Natural killer cell (primary cell): ENCODE data around the gene CAPN15. TPM values are rescaled to one million over a fixed set of nuclear protein-coding genes. Genes with fewer than 3 reads are reported as not detected.

Experiments used
- ATAC-seq, 3 donors: fragments of 150-1000 bp in 2 of 3; fragments of 200-7000 bp in 1 of 3; cut with Tn5 transposase; 1 replicate in 1 of 3; 2 replicates in 2 of 3; pipeline ENCODE4 v1.10.0; 2021; ENCODE audit warnings: mild to moderate bottlenecking in 2 of 3, moderate library complexity in 2 of 3
- DNase-seq, 2 donors: peaks; one replicate each; pipeline versions ENCODE4 v3.0.0 to v3.0.0-alpha.2; 2013 to 2021; ENCODE audit warnings: mixed read lengths in 1 of 2
- H3K27ac ChIP-seq: one replicate; pipeline ENCODE4 v1.5.1; 2013; ENCODE audit warnings: mild to moderate bottlenecking, low read length
- H3K27me3 ChIP-seq: one replicate; pipeline ENCODE4 v1.6.1; 2013; ENCODE audit warnings: low read length; ENCODE audit not compliant: control insufficient read depth, insufficient read depth
- H3K36me3 ChIP-seq: one replicate; pipeline ENCODE4 v1.6.1; 2013; ENCODE audit warnings: low read length; ENCODE audit not compliant: control insufficient read depth, insufficient read depth
- H3K4me1 ChIP-seq: one replicate; pipeline ENCODE4 v1.6.1; 2013; ENCODE audit warnings: low read length; ENCODE audit not compliant: control insufficient read depth, insufficient read depth
- H3K4me3 ChIP-seq: one replicate; pipeline ENCODE4 v1.5.1; 2013; ENCODE audit warnings: low read length
- H3K9me3 ChIP-seq: one replicate; pipeline ENCODE4 v1.6.1; 2013; ENCODE audit warnings: low read length; ENCODE audit not compliant: control insufficient read depth, insufficient read depth
- H3K27ac Mint-ChIP-seq, 2 donors: one replicate each; pipeline ENCODE4 v1.8.0; 2022; ENCODE audit warnings: mild to moderate bottlenecking in 2 of 2, mixed read lengths in 2 of 2, moderate library complexity in 1 of 2
- H3K27me3 Mint-ChIP-seq, 2 donors: one replicate each; pipeline ENCODE4 v1.8.0; 2022; ENCODE audit warnings: low read depth in 2 of 2, mixed read lengths in 2 of 2
- H3K36me3 Mint-ChIP-seq: one replicate; pipeline ENCODE4 v1.8.0; 2022; ENCODE audit warnings: mixed read lengths
- H3K4me1 Mint-ChIP-seq, 2 donors: one replicate each; pipeline ENCODE4 v1.8.0; 2022; ENCODE audit warnings: mixed read lengths in 2 of 2
- H3K4me3 Mint-ChIP-seq: one replicate; pipeline ENCODE4 v1.8.0; 2022; ENCODE audit warnings: mild to moderate bottlenecking, moderate library complexity, mixed read lengths
- H3K9me3 Mint-ChIP-seq, 2 donors: one replicate each; pipeline ENCODE4 v1.8.0; 2022; ENCODE audit warnings: mixed read lengths in 2 of 2
- WGBS: methylation state at CpG from one replicate; pipeline ENCODE4 v1.1.7; 2013; ENCODE audit warnings: missing lambda C conversion rate; ENCODE audit not compliant: insufficient coverage; 5-methylcytosine and 5-hydroxymethylcytosine counted together
- intact Hi-C: fragments of 100-400 bp; cut with micrococcal nuclease; formaldehyde crosslinking; loops from one replicate; pipeline ENCODE4 v1.14.2; 2022
- total RNA-seq, 4 donors: library from RNA; stranded (reverse); fragments of 120-200 nt in 1 of 4; gene quantifications; one replicate each; pipeline versions ENCODE4 v1.2.3 to v1.2.4, GENCODE V29; 2013 to 2022
- TF ChIP-seq, protein P1 (sequence below): fragments of 200-600 bp; IDR thresholded peaks from one replicate; pipeline ENCODE4 v1.8.0; 2022; ENCODE audit warnings: antibody characterized with exemption

CAPN15 gene
- total RNA-seq, 3 donors from 2014 or later (not counting 1 experiment from before 2014, with no cell fraction given), result 151 to 275 (median 186) TPM

DNA sequence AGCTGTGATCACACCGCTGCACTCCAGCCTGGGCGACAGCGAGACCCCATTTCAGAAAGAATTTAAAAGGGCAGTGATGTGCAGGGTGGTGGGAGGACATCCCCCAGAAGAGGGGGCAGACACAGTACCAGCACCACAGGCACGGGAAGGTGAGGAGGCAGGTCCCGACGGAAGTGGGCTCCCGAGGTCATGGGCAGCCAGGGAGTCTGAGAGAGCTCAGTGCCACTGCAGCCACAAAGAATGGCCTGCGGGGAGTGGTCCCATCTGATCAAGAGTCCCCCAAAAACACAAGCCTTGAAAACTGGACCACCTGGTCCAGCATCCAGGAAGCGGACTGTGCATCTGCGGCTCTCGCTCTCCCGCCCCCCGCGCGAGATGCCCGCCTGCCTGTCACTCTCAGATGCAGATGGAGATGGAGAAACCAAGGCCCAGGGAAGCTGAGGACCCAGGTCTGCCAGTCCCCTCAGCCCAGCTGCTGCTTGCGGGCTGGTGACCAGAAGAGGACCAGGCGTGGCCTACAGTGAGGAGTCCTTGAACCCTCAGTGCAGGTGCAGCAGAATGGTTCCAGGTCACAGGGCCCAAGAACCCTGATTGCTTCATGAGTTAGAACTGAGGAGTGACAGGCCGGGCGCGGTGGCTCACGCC, 4.3 kb upstream of the CAPN15 start:
- WGBS, result 97% methylated on average over 22 of the region's 22 CpGs

DNA sequence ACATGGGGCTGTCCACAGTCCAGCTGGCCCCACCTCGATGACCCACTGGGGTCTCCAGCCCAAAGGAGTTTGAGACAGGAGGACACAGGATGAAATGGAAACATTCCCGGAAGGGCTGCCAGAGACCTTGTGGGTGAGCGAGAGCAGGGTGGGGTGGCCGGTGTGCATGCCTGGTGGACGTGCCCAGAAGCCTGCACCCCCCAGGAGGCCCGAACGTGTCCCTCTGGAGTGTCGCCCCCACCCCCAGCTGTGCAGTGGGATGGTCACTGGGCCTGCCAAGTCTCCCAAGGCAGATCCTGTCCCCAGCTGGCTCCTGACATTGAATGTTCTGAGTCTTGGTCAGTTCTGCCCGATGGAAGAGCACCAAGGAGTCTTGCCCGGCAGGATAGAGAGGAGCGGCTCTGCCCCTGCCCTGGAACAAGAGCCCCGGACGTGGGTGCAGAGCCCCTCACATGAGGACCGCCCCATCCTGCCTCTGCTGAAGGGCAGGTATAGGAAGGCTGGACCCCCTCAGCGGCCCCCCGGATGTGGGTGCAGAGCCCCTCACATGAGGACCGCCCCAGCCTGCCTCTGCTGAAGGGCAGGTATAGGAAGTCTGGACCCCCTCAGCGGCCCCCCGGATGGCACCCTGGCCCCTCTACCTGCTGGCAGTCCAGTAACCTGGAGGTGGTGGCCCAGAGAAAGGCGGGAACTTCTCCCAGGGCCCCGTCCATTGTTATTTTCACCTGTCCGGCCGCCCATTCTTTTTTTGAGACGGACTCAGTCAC, 3.1 kb upstream of the CAPN15 start:
- peaks cover 14 to 25% of the 10 kb centered on the region in 2 donors for H3K4me1 Mint-ChIP-seq
- TF ChIP-seq, protein P1, sequence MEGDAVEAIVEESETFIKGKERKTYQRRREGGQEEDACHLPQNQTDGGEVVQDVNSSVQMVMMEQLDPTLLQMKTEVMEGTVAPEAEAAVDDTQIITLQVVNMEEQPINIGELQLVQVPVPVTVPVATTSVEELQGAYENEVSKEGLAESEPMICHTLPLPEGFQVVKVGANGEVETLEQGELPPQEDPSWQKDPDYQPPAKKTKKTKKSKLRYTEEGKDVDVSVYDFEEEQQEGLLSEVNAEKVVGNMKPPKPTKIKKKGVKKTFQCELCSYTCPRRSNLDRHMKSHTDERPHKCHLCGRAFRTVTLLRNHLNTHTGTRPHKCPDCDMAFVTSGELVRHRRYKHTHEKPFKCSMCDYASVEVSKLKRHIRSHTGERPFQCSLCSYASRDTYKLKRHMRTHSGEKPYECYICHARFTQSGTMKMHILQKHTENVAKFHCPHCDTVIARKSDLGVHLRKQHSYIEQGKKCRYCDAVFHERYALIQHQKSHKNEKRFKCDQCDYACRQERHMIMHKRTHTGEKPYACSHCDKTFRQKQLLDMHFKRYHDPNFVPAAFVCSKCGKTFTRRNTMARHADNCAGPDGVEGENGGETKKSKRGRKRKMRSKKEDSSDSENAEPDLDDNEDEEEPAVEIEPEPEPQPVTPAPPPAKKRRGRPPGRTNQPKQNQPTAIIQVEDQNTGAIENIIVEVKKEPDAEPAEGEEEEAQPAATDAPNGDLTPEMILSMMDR, result no peak
- H3K27me3 Mint-ChIP-seq, result no peaks in the 10 kb centered on the region
- H3K4me3 Mint-ChIP-seq, result no peak overlapping the region
- DNase-seq (no peak), ATAC-seq (no peak)
- Histone ChIP-seq H3K27ac (no peak overlapping the region), H3K9me3 (no peaks in the 10 kb centered on the region), H3K27me3 (no peaks in the 10 kb centered on the region), H3K4me1 (peaks cover 38% of the 10 kb centered on the region), H3K4me3 (no peak overlapping the region), H3K36me3 (no peaks in the 10 kb centered on the region)
- peak overlapping the region; percentile 16 to 42 for H3K27ac Mint-ChIP-seq
- intact Hi-C loops, result no loop called here
- no peaks in the 10 kb centered on the region for H3K9me3 Mint-ChIP-seq
- 93% methylated on average over 24 of the region's 24 CpGs for WGBS
- no peaks in the 10 kb centered on the region for H3K36me3 Mint-ChIP-seq

More for the DNA sequence above, 4.3 kb upstream of the CAPN15 start:
- H3K27me3 ChIP-seq, result no peaks in the 10 kb centered on the region
- DNase-seq (no peak), ATAC-seq (no peak)
- Mint-ChIP-seq H3K4me3 (peak overlapping the region; percentile 21), H3K9me3 (no peaks in the 10 kb centered on the region), H3K36me3 (no peaks in the 10 kb centered on the region), H3K27ac (peak overlapping the region; percentile 16 to 42), H3K27me3 (no peaks in the 10 kb centered on the region), H3K4me1 (peaks cover 6 to 14% of the 10 kb centered on the region in 2 donors)
- TF ChIP-seq, protein P1, result no peak
- intact Hi-C loops, result no loop called here
- no peak overlapping the region for H3K4me3 ChIP-seq
- no peak overlapping the region for H3K27ac ChIP-seq
- H3K4me1 ChIP-seq, result peaks cover 26% of the 10 kb centered on the region
- no peaks in the 10 kb centered on the region for H3K9me3 ChIP-seq
- no peaks in the 10 kb centered on the region for H3K36me3 ChIP-seq

DNA sequence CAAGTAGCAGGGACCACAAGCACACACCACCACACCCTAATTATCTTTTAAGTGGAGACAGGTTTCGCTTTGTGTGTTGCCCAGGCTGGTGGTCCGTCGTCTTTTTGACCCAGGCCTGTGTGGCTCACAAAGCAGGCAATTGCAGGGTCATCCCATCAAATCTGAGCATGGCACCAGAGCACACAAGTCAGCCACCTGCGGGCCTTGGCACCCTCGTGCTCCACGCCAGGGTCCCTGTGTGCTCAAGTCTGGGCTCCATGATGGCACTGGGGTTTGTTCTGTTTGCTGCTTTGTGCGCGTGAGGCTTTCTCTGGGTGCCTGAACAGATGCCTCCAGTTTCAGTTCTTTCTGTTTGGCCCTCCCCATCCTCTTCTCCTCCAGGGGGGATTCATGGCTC, 2.4 kb upstream of the CAPN15 start:
- H3K27me3 ChIP-seq, result no peaks in the 10 kb centered on the region
- H3K36me3 ChIP-seq, result no peaks in the 10 kb centered on the region
- TF ChIP-seq, protein P1, result no peak
- peaks cover 45% of the 10 kb centered on the region for H3K4me1 ChIP-seq
- DNase-seq, result no peak
- H3K4me3 ChIP-seq, result no peak overlapping the region
- H3K27ac Mint-ChIP-seq, result peak overlapping the region; percentile 58 to 86
- no peak overlapping the region for H3K27ac ChIP-seq
- no peaks in the 10 kb centered on the region for H3K9me3 ChIP-seq
- H3K27me3 Mint-ChIP-seq, result no peaks in the 10 kb centered on the region
- no peak for ATAC-seq
- no peaks in the 10 kb centered on the region for H3K36me3 Mint-ChIP-seq
- H3K4me3 Mint-ChIP-seq, result no peak overlapping the region
- WGBS, result 85% methylated on average over 8 of the region's 8 CpGs
- H3K9me3 Mint-ChIP-seq, result no peaks in the 10 kb centered on the region
- peaks cover 19 to 32% of the 10 kb centered on the region in 2 donors for H3K4me1 Mint-ChIP-seq
- intact Hi-C loops, result no loop called here
